GM23338 (cell line): ENCODE data around the gene ZNF333. TPM values are rescaled to one million over a fixed set of nuclear protein-coding genes. Genes with fewer than 3 reads are reported as not detected.

Source experiments
- ATAC-seq: fragments of 200-7000 bp; cut with Tn5 transposase; 3 replicates; pipeline ENCODE4 v1.9.1; 2020
- DNase-seq: peaks from one replicate; pipeline ENCODE4 v3.0.0-alpha.2; 2015; ENCODE audit warnings: low spot score
- H2AFZ ChIP-seq: fragments of 200-600 bp; sonication (generic); 2 replicates; pipeline ENCODE4 v1.8.0; 2016; ENCODE audit warnings: antibody characterized with exemption, mild to moderate bottlenecking, moderate library complexity
- H3F3A ChIP-seq: fragments of 200-600 bp; sonication (generic); replicated peaks from 2 replicates; pipeline ENCODE4 v1.8.0; 2017; ENCODE audit warnings: antibody characterized with exemption, mixed run types, low read depth
- H3K27ac ChIP-seq: fragments of 200-600 bp; sonication (generic); 2 replicates; pipeline ENCODE4 v1.6.1; 2016; ENCODE audit warnings: low read depth
- H3K27me3 ChIP-seq: fragments of 200-600 bp; sonication (generic); 2 replicates; pipeline ENCODE4 v1.8.0; 2016; ENCODE audit warnings: mild to moderate bottlenecking, mixed run types, moderate library complexity; ENCODE audit not compliant: insufficient read depth
- H3K36me3 ChIP-seq: fragments of 200-600 bp; sonication (generic); 2 replicates; pipeline ENCODE4 v1.8.0; 2016; ENCODE audit warnings: mild to moderate bottlenecking; ENCODE audit not compliant: insufficient read depth
- H3K4me1 ChIP-seq: fragments of 200-600 bp; sonication (generic); 2 replicates; pipeline ENCODE4 v1.8.0; 2016; ENCODE audit warnings: mild to moderate bottlenecking, moderate library complexity; ENCODE audit not compliant: insufficient read depth
- H3K4me2 ChIP-seq: fragments of 200-600 bp; sonication (generic); 2 replicates; pipeline ENCODE4 v1.7.1; 2017; ENCODE audit warnings: mixed run types
- H3K4me3 ChIP-seq: fragments of 200-600 bp; sonication (generic); 2 replicates; pipeline ENCODE4 v1.6.1; 2016; ENCODE audit warnings: mixed run types
- H3K79me2 ChIP-seq: fragments of 200-600 bp; sonication (generic); replicated peaks from 2 replicates; pipeline ENCODE4 v1.8.0; 2017; ENCODE audit warnings: mild to moderate bottlenecking; ENCODE audit not compliant: insufficient read depth
- H3K9me2 ChIP-seq: fragments of 200-600 bp; sonication (generic); 2 replicates; pipeline ENCODE4 v1.8.0; 2017; ENCODE audit not compliant: insufficient read depth
- H4K20me1 ChIP-seq: fragments of 200-600 bp; sonication (generic); replicated peaks from 2 replicates; pipeline ENCODE4 v1.8.0; 2017; ENCODE audit warnings: mild to moderate bottlenecking; ENCODE audit not compliant: insufficient read depth
- H3K27ac Mint-ChIP-seq: 2 replicates; pipeline ENCODE4 v1.8.0; 2020; ENCODE audit warnings: inconsistent platforms, mild to moderate bottlenecking, moderate library complexity, mixed read lengths
- H3K27me3 Mint-ChIP-seq: 3 replicates; pipeline ENCODE4 v1.8.0; 2022; ENCODE audit warnings: low read depth, mild to moderate bottlenecking, moderate library complexity, mixed read lengths, inconsistent platforms; ENCODE audit not compliant: insufficient read depth, poor library complexity
- H3K36me3 Mint-ChIP-seq: 3 replicates; pipeline ENCODE4 v1.8.0; 2021; ENCODE audit warnings: low read depth, mild to moderate bottlenecking, inconsistent platforms, moderate library complexity, mixed read lengths
- H3K4me1 Mint-ChIP-seq: 3 replicates; pipeline ENCODE4 v1.8.0; 2020; ENCODE audit warnings: mild to moderate bottlenecking, inconsistent platforms, mixed read lengths
- H3K4me3 Mint-ChIP-seq: 3 replicates; pipeline ENCODE4 v1.8.0; 2021; ENCODE audit warnings: moderate library complexity, mild to moderate bottlenecking, inconsistent platforms, mixed read lengths
- H3K9me3 Mint-ChIP-seq: 3 replicates; pipeline ENCODE4 v1.8.0; 2020; ENCODE audit warnings: moderate library complexity, mild to moderate bottlenecking, inconsistent platforms, mixed read lengths
- CREB1 ChIP-seq: fragments of 250-450 bp; sonication (Bioruptor Pico); IDR thresholded peaks from 2 replicates; pipeline ENCODE4 v1.5.0; 2020; ENCODE audit warnings: low read depth, mild to moderate bottlenecking, moderate library complexity
- ETS1 ChIP-seq: IDR thresholded peaks from 2 replicates; pipeline ENCODE4 v1.6.1; 2016; ENCODE audit warnings: antibody characterized with exemption
- EZH2 ChIP-seq: fragments of 200-600 bp; sonication (generic); IDR thresholded peaks from one replicate; pipeline ENCODE4 v1.8.0; 2017; ENCODE audit warnings: antibody characterized with exemption, mild to moderate bottlenecking, low read depth; ENCODE audit not compliant: unreplicated experiment
- EZH2phosphoT487 ChIP-seq: fragments of 200-600 bp; sonication (generic); IDR thresholded peaks from one replicate; pipeline ENCODE4 v1.8.1; 2018; ENCODE audit warnings: antibody characterized with exemption; ENCODE audit not compliant: unreplicated experiment
- JUNB ChIP-seq: IDR thresholded peaks from one replicate; pipeline ENCODE4 v1.6.1; 2016; ENCODE audit warnings: antibody characterized with exemption; ENCODE audit not compliant: unreplicated experiment
- NANOG ChIP-seq: IDR thresholded peaks from 2 replicates; pipeline ENCODE4 v1.6.1; 2016; ENCODE audit warnings: antibody characterized with exemption, borderline replicate concordance
- POLR2AphosphoS5 ChIP-seq: IDR thresholded peaks from 2 replicates; pipeline ENCODE4 v1.6.1; 2016; ENCODE audit warnings: antibody characterized with exemption, low read depth
- ZNF114 ChIP-seq: fragments of 250-450 bp; sonication (Bioruptor Pico); IDR thresholded peaks from 2 replicates; pipeline ENCODE4 v1.5.0; 2020; ENCODE audit warnings: mild to moderate bottlenecking, moderate library complexity
- ZNF331 ChIP-seq: fragments of 250-450 bp; sonication (Bioruptor Pico); IDR thresholded peaks from 2 replicates; pipeline ENCODE4 v1.5.0; 2020; ENCODE audit warnings: low read depth, mild to moderate bottlenecking, moderate library complexity
- polyA plus RNA-seq: library from polyadenylated mRNA; unstranded; fragments of >200 nt; fragmentation: Nextera tagmentation; extraction: Ambion mirVana; gene quantifications from 2 replicates; pipeline ENCODE4 v1.2.1, GENCODE V29; 2016
- total RNA-seq: library from RNA; depleted of rRNA; stranded (reverse); fragments of >200 nt; shearing (Covaris generic); gene quantifications from 2 replicates; pipeline ENCODE4 v1.2.3, GENCODE V29; 2014
- TF ChIP-seq, protein P1 (sequence below): IDR thresholded peaks from one replicate; pipeline ENCODE4 v1.6.1; 2018; ENCODE audit warnings: antibody characterized with exemption; ENCODE audit not compliant: unreplicated experiment
- TF ChIP-seq, protein P2 (sequence below): fragments of 250-450 bp; sonication (Bioruptor Pico); IDR thresholded peaks from 2 replicates; pipeline ENCODE4 v1.5.0; 2020; ENCODE audit warnings: mild to moderate bottlenecking, moderate library complexity

Gene ZNF333
- total and polyA plus RNA-seq, 2 experiments from 2014 or later: 7.2 to 21.6 TPM

DNA sequence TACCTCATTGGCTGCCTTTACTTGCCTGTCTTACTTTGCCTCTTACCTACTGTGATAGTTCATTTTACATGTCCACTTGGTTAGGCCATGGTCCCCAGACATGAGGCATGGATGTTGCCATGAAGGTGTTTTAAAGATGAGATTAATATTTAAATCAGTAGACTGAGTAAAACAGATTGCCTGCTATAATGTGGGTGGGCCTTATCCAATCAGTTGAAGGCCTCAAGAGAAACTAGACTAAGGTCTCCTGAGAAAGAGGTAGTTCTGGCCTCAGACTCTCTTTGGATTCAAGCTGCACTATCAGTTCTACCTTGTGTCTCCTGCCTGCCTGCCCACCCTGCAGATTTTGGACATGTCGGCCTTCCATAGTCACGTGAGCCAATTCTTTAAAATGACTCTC is 41.3 kb upstream of the ZNF333 start (continued):
- TF ChIP-seq, protein P1, sequence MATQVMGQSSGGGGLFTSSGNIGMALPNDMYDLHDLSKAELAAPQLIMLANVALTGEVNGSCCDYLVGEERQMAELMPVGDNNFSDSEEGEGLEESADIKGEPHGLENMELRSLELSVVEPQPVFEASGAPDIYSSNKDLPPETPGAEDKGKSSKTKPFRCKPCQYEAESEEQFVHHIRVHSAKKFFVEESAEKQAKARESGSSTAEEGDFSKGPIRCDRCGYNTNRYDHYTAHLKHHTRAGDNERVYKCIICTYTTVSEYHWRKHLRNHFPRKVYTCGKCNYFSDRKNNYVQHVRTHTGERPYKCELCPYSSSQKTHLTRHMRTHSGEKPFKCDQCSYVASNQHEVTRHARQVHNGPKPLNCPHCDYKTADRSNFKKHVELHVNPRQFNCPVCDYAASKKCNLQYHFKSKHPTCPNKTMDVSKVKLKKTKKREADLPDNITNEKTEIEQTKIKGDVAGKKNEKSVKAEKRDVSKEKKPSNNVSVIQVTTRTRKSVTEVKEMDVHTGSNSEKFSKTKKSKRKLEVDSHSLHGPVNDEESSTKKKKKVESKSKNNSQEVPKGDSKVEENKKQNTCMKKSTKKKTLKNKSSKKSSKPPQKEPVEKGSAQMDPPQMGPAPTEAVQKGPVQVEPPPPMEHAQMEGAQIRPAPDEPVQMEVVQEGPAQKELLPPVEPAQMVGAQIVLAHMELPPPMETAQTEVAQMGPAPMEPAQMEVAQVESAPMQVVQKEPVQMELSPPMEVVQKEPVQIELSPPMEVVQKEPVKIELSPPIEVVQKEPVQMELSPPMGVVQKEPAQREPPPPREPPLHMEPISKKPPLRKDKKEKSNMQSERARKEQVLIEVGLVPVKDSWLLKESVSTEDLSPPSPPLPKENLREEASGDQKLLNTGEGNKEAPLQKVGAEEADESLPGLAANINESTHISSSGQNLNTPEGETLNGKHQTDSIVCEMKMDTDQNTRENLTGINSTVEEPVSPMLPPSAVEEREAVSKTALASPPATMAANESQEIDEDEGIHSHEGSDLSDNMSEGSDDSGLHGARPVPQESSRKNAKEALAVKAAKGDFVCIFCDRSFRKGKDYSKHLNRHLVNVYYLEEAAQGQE: no peak
- TF ChIP-seq ETS1 (no peak), EZH2phosphoT487 (no peak), EZH2 (no peak), JUNB (no peak), ZNF331 (CRISPR knock-in tag) (no peak), NANOG (no peak), POLR2AphosphoS5 (no peak), ZNF114 (no peak), CREB1 (CRISPR knock-in tag) (no peak)

GRCh38 chr19:14649020-14649419 is 40.8 kb upstream of the ZNF333 start:
- Histone ChIP-seq H3K27ac (no peak overlapping the region), H3K9me2 (no peaks in the 10 kb centered on the region), H3K4me2 (no peak overlapping the region), H3K27me3 (no peaks in the 10 kb centered on the region), H2AFZ (no peak overlapping the region), H3F3A (no peaks in the 10 kb centered on the region), H3K79me2 (no peaks in the 10 kb centered on the region), H3K4me1 (no peaks in the 10 kb centered on the region), H4K20me1 (no peaks in the 10 kb centered on the region), H3K36me3 (no peaks in the 10 kb centered on the region), H3K4me3 (no peak overlapping the region)
- DNase-seq (no peak), ATAC-seq (no peak)
- Mint-ChIP-seq H3K4me3 (no peak overlapping the region; the same call in 2 of the 3 replicates), H3K27ac (no peak overlapping the region), H3K9me3 (peaks cover 80% of the 10 kb centered on the region), H3K4me1 (no peaks in the 10 kb centered on the region), H3K36me3 (peaks cover 33% of the 10 kb centered on the region), H3K27me3 (peaks cover 2% of the 10 kb centered on the region)
- TF ChIP-seq, protein P2, sequence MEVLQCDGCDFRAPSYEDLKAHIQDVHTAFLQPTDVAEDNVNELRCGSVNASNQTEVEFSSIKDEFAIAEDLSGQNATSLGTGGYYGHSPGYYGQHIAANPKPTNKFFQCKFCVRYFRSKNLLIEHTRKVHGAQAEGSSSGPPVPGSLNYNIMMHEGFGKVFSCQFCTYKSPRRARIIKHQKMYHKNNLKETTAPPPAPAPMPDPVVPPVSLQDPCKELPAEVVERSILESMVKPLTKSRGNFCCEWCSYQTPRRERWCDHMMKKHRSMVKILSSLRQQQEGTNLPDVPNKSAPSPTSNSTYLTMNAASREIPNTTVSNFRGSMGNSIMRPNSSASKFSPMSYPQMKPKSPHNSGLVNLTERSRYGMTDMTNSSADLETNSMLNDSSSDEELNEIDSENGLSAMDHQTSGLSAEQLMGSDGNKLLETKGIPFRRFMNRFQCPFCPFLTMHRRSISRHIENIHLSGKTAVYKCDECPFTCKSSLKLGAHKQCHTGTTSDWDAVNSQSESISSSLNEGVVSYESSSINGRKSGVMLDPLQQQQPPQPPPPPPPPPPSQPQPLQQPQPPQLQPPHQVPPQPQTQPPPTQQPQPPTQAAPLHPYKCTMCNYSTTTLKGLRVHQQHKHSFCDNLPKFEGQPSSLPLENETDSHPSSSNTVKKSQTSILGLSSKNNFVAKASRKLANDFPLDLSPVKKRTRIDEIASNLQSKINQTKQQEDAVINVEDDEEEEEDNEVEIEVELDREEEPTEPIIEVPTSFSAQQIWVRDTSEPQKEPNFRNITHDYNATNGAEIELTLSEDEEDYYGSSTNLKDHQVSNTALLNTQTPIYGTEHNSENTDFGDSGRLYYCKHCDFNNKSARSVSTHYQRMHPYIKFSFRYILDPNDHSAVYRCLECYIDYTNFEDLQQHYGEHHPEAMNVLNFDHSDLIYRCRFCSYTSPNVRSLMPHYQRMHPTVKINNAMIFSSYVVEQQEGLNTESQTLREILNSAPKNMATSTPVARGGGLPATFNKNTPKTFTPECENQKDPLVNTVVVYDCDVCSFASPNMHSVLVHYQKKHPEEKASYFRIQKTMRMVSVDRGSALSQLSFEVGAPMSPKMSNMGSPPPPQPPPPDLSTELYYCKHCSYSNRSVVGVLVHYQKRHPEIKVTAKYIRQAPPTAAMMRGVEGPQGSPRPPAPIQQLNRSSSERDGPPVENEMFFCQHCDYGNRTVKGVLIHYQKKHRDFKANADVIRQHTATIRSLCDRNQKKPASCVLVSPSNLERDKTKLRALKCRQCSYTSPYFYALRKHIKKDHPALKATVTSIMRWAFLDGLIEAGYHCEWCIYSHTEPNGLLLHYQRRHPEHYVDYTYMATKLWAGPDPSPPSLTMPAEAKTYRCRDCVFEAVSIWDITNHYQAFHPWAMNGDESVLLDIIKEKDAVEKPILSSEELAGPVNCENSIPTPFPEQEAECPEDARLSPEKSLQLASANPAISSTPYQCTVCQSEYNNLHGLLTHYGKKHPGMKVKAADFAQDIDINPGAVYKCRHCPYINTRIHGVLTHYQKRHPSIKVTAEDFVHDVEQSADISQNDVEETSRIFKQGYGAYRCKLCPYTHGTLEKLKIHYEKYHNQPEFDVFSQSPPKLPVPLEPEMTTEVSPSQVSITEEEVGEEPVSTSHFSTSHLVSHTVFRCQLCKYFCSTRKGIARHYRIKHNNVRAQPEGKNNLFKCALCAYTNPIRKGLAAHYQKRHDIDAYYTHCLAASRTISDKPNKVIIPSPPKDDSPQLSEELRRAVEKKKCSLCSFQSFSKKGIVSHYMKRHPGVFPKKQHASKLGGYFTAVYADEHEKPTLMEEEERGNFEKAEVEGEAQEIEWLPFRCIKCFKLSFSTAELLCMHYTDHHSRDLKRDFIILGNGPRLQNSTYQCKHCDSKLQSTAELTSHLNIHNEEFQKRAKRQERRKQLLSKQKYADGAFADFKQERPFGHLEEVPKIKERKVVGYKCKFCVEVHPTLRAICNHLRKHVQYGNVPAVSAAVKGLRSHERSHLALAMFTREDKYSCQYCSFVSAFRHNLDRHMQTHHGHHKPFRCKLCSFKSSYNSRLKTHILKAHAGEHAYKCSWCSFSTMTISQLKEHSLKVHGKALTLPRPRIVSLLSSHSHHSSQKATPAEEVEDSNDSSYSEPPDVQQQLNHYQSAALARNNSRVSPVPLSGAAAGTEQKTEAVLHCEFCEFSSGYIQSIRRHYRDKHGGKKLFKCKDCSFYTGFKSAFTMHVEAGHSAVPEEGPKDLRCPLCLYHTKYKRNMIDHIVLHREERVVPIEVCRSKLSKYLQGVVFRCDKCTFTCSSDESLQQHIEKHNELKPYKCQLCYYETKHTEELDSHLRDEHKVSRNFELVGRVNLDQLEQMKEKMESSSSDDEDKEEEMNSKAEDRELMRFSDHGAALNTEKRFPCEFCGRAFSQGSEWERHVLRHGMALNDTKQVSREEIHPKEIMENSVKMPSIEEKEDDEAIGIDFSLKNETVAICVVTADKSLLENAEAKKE (CRISPR knock-in tag): no peak
- TF ChIP-seq NANOG (no peak), JUNB (no peak), EZH2phosphoT487 (no peak), ZNF331 (CRISPR knock-in tag) (no peak)
- TF ChIP-seq, protein P1: no peak
